Muscle layer of colon (tissue), 2 donors: ENCODE measurements around the gene CENPU.

Experiments
- H3K27ac ChIP-seq: one replicate; pipeline ENCODE4 v1.7.0; 2013; ENCODE audit warnings: low read depth, mild to moderate bottlenecking, low read length, moderate library complexity
- H3K27me3 ChIP-seq, 2 donors: one replicate each; pipeline ENCODE4 v1.7.0; 2013; ENCODE audit warnings: low read length in 2 of 2, mild to moderate bottlenecking in 2 of 2; ENCODE audit not compliant: insufficient read depth in 2 of 2, control insufficient read depth in 1 of 2
- H3K36me3 ChIP-seq: one replicate; pipeline ENCODE4 v1.7.0; 2013; ENCODE audit warnings: mild to moderate bottlenecking, low read length; ENCODE audit not compliant: insufficient read depth
- H3K4me1 ChIP-seq: one replicate; pipeline ENCODE4 v1.7.0; 2013; ENCODE audit warnings: mild to moderate bottlenecking, low read length; ENCODE audit not compliant: insufficient read depth
- H3K4me3 ChIP-seq, 2 donors: one replicate each; pipeline ENCODE4 v1.7.0; 2013; ENCODE audit warnings: low read length in 2 of 2, low read depth in 1 of 2, mild to moderate bottlenecking in 1 of 2, moderate library complexity in 1 of 2
- H3K9ac ChIP-seq: one replicate; pipeline ENCODE4 v1.7.0; 2013; ENCODE audit warnings: low read length
- H3K9me3 ChIP-seq: one replicate; pipeline ENCODE4 v1.7.0; 2013; ENCODE audit warnings: mild to moderate bottlenecking, low read length
- donor health status: abdominal sarcoma.
- donor health status: Adenocarcinoma of cecum.

The CENPU gene

DNA sequence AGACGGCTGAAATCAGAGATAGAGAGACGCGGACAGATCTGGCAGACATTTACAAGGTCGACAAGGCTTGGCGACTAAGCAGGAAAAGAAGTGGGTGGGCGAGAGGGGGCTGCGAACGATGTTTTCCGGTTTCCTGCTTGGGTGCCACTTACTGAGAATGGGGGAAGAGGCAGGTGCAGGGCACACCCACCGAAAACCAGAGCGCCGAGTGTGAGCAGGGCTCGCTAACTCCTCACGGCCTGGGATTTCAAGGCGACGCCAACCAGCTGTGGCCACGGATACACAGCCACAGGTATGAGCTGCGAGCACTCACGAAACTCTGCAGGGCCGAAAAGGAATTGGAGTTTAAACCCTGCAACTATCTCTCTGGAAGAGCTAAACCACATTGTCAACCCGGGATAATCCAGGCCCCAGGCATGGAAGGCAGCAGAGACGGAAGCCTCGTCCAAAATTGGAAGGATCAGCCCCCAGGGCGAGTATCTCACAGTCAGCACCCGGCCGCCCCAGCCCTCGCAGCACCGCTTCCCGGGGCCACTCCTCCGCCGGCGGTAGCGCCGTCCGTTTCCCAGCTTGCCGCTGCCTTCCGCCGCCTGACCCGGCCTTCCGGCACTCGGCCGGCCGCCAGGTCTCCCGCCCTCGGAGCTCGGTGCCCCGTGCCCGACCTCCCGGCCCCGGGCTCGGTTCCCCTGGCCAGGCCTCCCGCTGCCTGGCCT is 85.4 kb downstream of the CENPU start:
- peaks cover 37% of the 10 kb centered on the region for H3K4me1 ChIP-seq
- no peaks in the 10 kb centered on the region for H3K9me3 ChIP-seq

DNA sequence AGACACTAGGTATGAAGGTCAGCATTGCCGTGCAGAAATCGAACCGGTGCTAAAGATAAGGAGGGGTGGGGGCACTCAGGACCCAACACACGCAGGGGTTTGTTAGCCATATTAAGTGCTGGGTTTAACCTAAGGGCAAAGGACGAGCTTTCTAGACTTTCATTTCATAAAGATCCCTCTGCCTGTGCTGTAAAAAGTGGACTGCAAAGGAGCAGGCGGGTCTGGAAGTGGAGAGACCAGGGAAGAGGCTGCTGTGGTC is 85.9 kb downstream of the CENPU start:
- Histone ChIP-seq H3K27me3 (no peaks in the 10 kb centered on the region), H3K9ac (peak overlapping the region; percentile 62), H3K36me3 (peaks cover 6% of the 10 kb centered on the region), H3K27ac (peak overlapping the region; percentile 97), H3K4me1 (peaks cover 37% of the 10 kb centered on the region), H3K9me3 (no peaks in the 10 kb centered on the region), H3K4me3 (peak overlapping the region; percentile 67 to 79)

More for the DNA sequence above, 85.4 kb downstream of the CENPU start:
- Histone ChIP-seq H3K27ac (peak overlapping the region; percentile 97), H3K9ac (peak overlapping the region; percentile 62), H3K27me3 (no peaks in the 10 kb centered on the region), H3K4me3 (peak overlapping the region; percentile 67 to 79), H3K36me3 (peaks cover 6% of the 10 kb centered on the region)

DNA sequence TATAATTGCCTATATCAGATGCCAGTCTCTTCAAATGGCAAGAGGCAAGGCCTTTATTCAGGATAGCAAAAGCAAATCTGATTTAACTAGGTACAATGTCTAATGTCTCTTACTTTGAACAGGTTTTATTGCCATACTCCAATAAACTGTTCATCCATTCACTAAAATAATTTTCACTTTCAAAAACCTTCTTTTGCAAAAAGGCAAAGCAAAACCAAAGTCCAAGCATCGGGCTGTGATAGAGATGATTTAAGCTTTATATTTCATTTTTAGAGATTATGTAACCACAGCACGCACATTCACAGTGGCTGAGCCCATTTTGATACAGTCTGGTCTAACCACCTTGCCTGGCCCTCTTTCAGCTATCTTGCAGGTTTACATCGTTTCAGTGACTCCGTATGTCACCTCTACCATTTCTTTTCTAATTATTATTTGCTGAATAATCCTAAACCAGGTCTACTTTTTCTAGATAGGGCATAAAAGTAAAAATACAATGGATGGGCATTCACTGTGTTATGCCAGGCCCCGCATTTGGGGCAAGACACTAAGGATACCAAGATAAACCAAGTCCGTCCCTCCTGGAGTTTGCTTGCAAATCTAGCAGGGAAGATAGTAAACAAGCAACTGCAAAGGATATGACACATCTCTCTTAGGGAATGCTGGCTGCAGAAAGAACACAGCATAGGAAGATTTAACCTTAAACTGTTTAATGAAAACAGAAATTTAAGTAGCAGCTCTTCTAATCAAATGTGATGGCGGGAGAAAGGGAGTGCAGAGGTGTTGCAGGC is 86.4 kb downstream of the CENPU start:
- H3K27me3 ChIP-seq, result no peaks in the 10 kb centered on the region
- H3K9me3 ChIP-seq, result no peaks in the 10 kb centered on the region
- H3K9ac ChIP-seq, result peak overlapping the region; percentile 62
- H3K27ac ChIP-seq, result peak overlapping the region; percentile 97
- peaks cover 6% of the 10 kb centered on the region for H3K36me3 ChIP-seq
- peak overlapping the region; percentile 67 to 79 for H3K4me3 ChIP-seq
- H3K4me1 ChIP-seq, result peaks cover 37% of the 10 kb centered on the region

DNA sequence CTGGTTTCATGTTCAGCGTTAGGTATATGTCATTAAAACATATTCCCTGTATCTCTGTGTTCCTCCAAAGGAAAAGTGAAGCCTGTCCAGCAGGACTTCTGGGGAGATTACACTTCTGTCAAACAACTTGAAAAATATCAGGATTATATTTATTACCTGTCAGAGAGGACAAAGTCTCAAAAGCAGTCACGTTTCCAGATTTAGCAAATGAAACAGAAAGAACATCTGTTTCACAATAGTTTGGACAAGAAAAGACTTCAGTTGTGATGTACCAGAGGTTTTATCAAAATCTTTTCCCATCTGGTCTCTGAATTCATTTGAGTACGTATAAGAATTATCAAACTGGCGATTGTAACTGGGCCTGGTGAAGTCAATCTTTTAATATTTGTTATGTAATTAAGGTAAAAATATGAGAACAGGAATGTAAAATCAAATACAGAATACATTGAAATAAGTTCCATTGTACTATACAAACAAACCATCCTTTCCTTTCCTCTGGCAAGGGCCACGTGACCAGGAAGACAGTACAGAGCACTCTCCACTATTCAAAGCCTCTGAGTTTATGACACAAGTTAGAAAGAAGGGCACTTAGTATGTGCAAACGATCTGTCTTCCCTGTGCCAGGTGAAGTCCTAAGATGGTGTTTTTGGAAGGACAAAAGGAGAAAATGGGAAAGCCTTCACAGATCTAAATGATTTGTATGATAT is 87.8 kb downstream of the CENPU start:
- Histone ChIP-seq H3K4me1 (peaks cover 37% of the 10 kb centered on the region), H3K36me3 (peaks cover 6% of the 10 kb centered on the region), H3K27me3 (no peaks in the 10 kb centered on the region), H3K9ac (no peak overlapping the region), H3K9me3 (no peaks in the 10 kb centered on the region), H3K4me3 (no peak overlapping the region), H3K27ac (no peak overlapping the region)

DNA sequence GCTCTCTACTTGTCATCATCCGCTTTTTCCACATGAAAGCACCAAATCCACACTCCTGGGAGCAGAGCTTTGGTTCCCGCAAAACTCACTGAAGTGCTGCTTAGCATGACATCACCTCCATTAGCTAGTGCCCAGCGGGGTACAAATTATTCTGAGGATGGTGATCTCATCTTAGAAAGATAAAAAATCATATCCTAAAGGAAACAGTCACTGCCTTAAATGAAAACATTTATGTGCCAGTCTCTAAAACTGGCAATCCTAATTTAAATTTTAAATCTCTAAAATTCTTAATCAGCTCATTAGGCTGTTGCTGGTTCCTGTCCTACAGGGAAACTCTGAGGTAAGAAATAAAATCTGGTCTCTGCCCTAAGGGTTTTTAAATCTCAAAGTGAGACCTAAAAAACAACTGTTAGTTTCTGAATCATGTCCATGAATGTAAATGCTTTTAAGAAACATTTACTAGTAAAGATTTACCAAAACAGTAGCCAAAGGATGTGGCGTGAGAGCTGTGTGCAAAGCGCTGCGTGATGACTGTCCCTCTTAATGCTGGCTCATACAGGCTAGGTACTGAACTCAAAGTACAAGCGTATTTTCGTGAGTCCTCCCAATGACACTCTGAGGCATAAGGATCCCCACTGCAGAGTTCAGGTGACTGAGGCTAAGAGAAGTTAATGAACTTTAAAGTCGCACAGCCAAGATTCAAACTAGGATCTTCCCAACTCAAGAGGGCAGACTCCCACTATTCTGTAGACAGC is 89.2 kb downstream of the CENPU start:
- Histone ChIP-seq H3K4me1 (peaks cover 29% of the 10 kb centered on the region), H3K27me3 (no peaks in the 10 kb centered on the region), H3K9ac (no peak overlapping the region), H3K36me3 (peaks cover 6% of the 10 kb centered on the region), H3K27ac (no peak overlapping the region), H3K9me3 (no peaks in the 10 kb centered on the region), H3K4me3 (no peak overlapping the region)
